HepG2 (cell line): ENCODE results near the gene ZBTB7C. TPM values are rescaled to one million over a fixed set of nuclear protein-coding genes. Genes with fewer than 3 reads are reported as not detected.

Experiments used
- FOXC1 ChIP-seq: sonication (generic); formaldehyde crosslinking; IDR thresholded peaks from 2 replicates; pipeline ENCODE4 v1.8.0; 2022; ENCODE audit warnings: mild to moderate bottlenecking, missing genetic modification reagents, borderline replicate concordance
- FOXP1 ChIP-seq, 2 experiments: fragments of 450-650 bp in 1 of 2; IDR thresholded peaks; 2 replicates each; pipeline ENCODE4 v1.6.1; 2017 to 2018; ENCODE audit warnings: antibody characterized with exemption in 1 of 2
- HNRNPLL ChIP-seq: fragments of 200-400 bp; formaldehyde crosslinking; IDR thresholded peaks from 2 replicates; pipeline ENCODE4 v1.6.1; 2017; ENCODE audit warnings: mild to moderate bottlenecking, low read depth, low read length; ENCODE audit not compliant: poor library complexity, severe bottlenecking
- NFATC3 ChIP-seq: sonication (generic); formaldehyde crosslinking; IDR thresholded peaks from 2 replicates; pipeline ENCODE4 v1.5.1; 2020; ENCODE audit warnings: mild to moderate bottlenecking, missing genetic modification reagents
- ONECUT2 ChIP-seq: sonication (generic); formaldehyde crosslinking; IDR thresholded peaks from 2 replicates; pipeline ENCODE4 v1.4.0; 2020; ENCODE audit warnings: missing genetic modification reagents
- SMARCC2 ChIP-seq: fragments of 450-650 bp; IDR thresholded peaks from 2 replicates; pipeline ENCODE4 v1.6.1; 2017; ENCODE audit warnings: antibody characterized with exemption, mild to moderate bottlenecking
- SP1 ChIP-seq, 2 experiments: fragments of 450-650 bp in 1 of 2; sonication (generic) in 1 of 2; formaldehyde crosslinking in 1 of 2; IDR thresholded peaks; 2 replicates each; pipeline versions ENCODE4 v1.4.0 to v1.6.1; 2016 to 2020; ENCODE audit warnings: missing genetic modification reagents in 1 of 2
- ZFP91 ChIP-seq: sonication (generic); formaldehyde crosslinking; IDR thresholded peaks from 2 replicates; pipeline ENCODE4 v1.9.0; 2022; ENCODE audit warnings: missing genetic modification reagents, mild to moderate bottlenecking, borderline replicate concordance
- ZNF143 ChIP-seq: sonication (generic); formaldehyde crosslinking; IDR thresholded peaks from 2 replicates; pipeline ENCODE4 v1.4.0; 2020; ENCODE audit warnings: missing genetic modification reagents
- ZNF329 ChIP-seq: sonication (generic); formaldehyde crosslinking; IDR thresholded peaks from 2 replicates; pipeline ENCODE4 v1.9.0; 2021; ENCODE audit warnings: low read depth, mild to moderate bottlenecking, missing genetic modification reagents
- ZNF383 ChIP-seq: sonication (generic); formaldehyde crosslinking; IDR thresholded peaks from 2 replicates; pipeline ENCODE4 v1.4.0; 2020; ENCODE audit warnings: missing genetic modification reagents, mild to moderate bottlenecking, borderline replicate concordance
- ZNF646 ChIP-seq: sonication (generic); formaldehyde crosslinking; IDR thresholded peaks from 2 replicates; pipeline ENCODE4 v1.9.0; 2021; ENCODE audit warnings: mild to moderate bottlenecking, missing genetic modification reagents
- ZNF841 ChIP-seq: sonication (generic); formaldehyde crosslinking; IDR thresholded peaks from 2 replicates; pipeline ENCODE4 v1.8.1; 2023; ENCODE audit warnings: missing genetic modification reagents, borderline replicate concordance
- ZSCAN21 ChIP-seq: sonication (generic); formaldehyde crosslinking; IDR thresholded peaks from 2 replicates; pipeline ENCODE4 v1.8.0; 2022; ENCODE audit warnings: mild to moderate bottlenecking, missing genetic modification reagents, moderate library complexity, borderline replicate concordance
- polyA plus RNA-seq, 8 experiments: library from polyadenylated mRNA; depleted of rRNA in 3 of 8; stranded (reverse) in 7 of 8; unstranded in 1 of 8; fragments of >200 nt; fragmentation: Illumina TruSeq in 4 of 8; extraction: Trizol in 4 of 8; gene quantifications; 2 replicates each; pipeline versions ENCODE4 v1.2.1 to v1.2.3, GENCODE V29; 2011 to 2016; ENCODE audit warnings: low read depth in 4 of 8, missing spikeins in 1 of 8, mixed read lengths in 1 of 8; ENCODE audit not compliant: insufficient read depth in 1 of 8
- total RNA-seq, 5 experiments: library from RNA; depleted of rRNA; stranded (reverse); fragments of >200 nt; fragmentation: Illumina TruSeq; extraction: Trizol; gene quantifications; 2 replicates each; pipeline ENCODE4 v1.2.3, GENCODE V29; 2016; ENCODE audit warnings: low read depth in 1 of 5
- TF ChIP-seq, protein P1 (sequence below): sonication (generic); formaldehyde crosslinking; IDR thresholded peaks from 2 replicates; pipeline ENCODE4 v1.4.0; 2020; ENCODE audit warnings: missing genetic modification reagents

The ZBTB7C gene
- total and polyA plus RNA-seq, 2 of the 13 experiments (the other 11 are each of a cell fraction or from before 2014, with no cell fraction given), result 0.01 to 0.04 TPM

GRCh38 chr18:48410095-48410920 lies 1.1 kb upstream of the ZBTB7C start (continued):
- TF ChIP-seq ZNF646, result no peak
- no peak for TF ChIP-seq ZNF841 (CRISPR knock-in tag)
- peak; percentile 55 for TF ChIP-seq HNRNPLL
- TF ChIP-seq SP1 (IDR thresholded peaks at IDR 0.05), result no peak
- TF ChIP-seq SP1 (CRISPR knock-in tag; IDR thresholded peaks at IDR 0.05), result 0 out of 2 replicates have a peak, but pooled peaks have one; percentile 45
- TF ChIP-seq ZFP91 (CRISPR knock-in tag), result peak; percentile 84; the same call in 1 of the 2 replicates
- no peak for TF ChIP-seq FOXC1 (CRISPR knock-in tag)
- TF ChIP-seq ONECUT2 (CRISPR knock-in tag), result no peak
- TF ChIP-seq NFATC3, result no peak
- no peak for TF ChIP-seq ZNF143 (CRISPR knock-in tag)
- no peak for TF ChIP-seq FOXP1 (IDR thresholded peaks at IDR 0.05)
- no peak for TF ChIP-seq FOXP1 (CRISPR knock-in tag; IDR thresholded peaks at IDR 0.05)
- TF ChIP-seq ZSCAN21 (CRISPR knock-in tag), result no peak
- TF ChIP-seq, protein P1, sequence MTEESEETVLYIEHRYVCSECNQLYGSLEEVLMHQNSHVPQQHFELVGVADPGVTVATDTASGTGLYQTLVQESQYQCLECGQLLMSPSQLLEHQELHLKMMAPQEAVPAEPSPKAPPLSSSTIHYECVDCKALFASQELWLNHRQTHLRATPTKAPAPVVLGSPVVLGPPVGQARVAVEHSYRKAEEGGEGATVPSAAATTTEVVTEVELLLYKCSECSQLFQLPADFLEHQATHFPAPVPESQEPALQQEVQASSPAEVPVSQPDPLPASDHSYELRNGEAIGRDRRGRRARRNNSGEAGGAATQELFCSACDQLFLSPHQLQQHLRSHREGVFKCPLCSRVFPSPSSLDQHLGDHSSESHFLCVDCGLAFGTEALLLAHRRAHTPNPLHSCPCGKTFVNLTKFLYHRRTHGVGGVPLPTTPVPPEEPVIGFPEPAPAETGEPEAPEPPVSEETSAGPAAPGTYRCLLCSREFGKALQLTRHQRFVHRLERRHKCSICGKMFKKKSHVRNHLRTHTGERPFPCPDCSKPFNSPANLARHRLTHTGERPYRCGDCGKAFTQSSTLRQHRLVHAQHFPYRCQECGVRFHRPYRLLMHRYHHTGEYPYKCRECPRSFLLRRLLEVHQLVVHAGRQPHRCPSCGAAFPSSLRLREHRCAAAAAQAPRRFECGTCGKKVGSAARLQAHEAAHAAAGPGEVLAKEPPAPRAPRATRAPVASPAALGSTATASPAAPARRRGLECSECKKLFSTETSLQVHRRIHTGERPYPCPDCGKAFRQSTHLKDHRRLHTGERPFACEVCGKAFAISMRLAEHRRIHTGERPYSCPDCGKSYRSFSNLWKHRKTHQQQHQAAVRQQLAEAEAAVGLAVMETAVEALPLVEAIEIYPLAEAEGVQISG (CRISPR knock-in tag), result no peak
- no peak for TF ChIP-seq ZNF383 (CRISPR knock-in tag)
- no peak for TF ChIP-seq ZNF329 (CRISPR knock-in tag)
- no peak for TF ChIP-seq SMARCC2
